K562 (cell line): ENCODE data around the gene SVEP1. TPM values are rescaled to one million over a fixed set of nuclear protein-coding genes. Genes with fewer than 3 reads are reported as not detected.
A peak's percentile ranks its signal among the peaks of the same experiment; 100 is the strongest.

ENCODE experiments used
- BRD9 ChIP-seq: fragments of 450-650 bp; IDR thresholded peaks from 2 replicates; pipeline ENCODE4 v1.6.1; 2018; ENCODE audit warnings: low read depth; ENCODE audit not compliant: partially characterized antibody
- CBFA2T3 ChIP-seq: fragments of 450-650 bp; IDR thresholded peaks from 2 replicates; pipeline ENCODE4 v1.6.1; 2017
- CBX3 ChIP-seq, 2 experiments: IDR thresholded peaks; 1 replicate in 1 of 2; 2 replicates in 1 of 2; pipeline ENCODE4 v1.6.1; 2012; ENCODE audit warnings: inconsistent platforms in 2 of 2, low read length in 2 of 2, borderline replicate concordance in 1 of 2, control low read depth in 1 of 2
- CEBPG ChIP-seq, 3 experiments: fragments of 200-800 bp in 1 of 3; sonication (Bioruptor generic) in 1 of 3; sonication (generic) in 1 of 3; formaldehyde crosslinking in 1 of 3; IDR thresholded peaks in 2 of 3; conservative IDR thresholded peaks in 1 of 3; 2 replicates each; pipeline versions ENCODE4 v1.6.1 to v1.8.0; 2016 to 2022; ENCODE audit warnings: missing compliant biosample characterization in 2 of 3, missing genetic modification characterization in 2 of 3, mild to moderate bottlenecking in 1 of 3, missing genetic modification reagents in 1 of 3
- CREBBP ChIP-seq: IDR thresholded peaks from one replicate; pipeline ENCODE4 v1.6.1; 2012; ENCODE audit warnings: low read depth, mild to moderate bottlenecking, control low read depth, inconsistent platforms, low read length
- CSDE1 ChIP-seq, 2 experiments: fragments of 450-650 bp; IDR thresholded peaks; 2 replicates each; pipeline ENCODE4 v1.6.1; 2016; ENCODE audit warnings: mild to moderate bottlenecking in 1 of 2
- E2F1 ChIP-seq: sonication (generic); formaldehyde crosslinking; IDR thresholded peaks from 2 replicates; pipeline ENCODE4 v1.8.1; 2023; ENCODE audit warnings: mild to moderate bottlenecking, missing genetic modification reagents, moderate library complexity
- ELK1 ChIP-seq: sonication (generic); formaldehyde crosslinking; IDR thresholded peaks from 2 replicates; pipeline ENCODE4 v1.8.1; 2022; ENCODE audit warnings: missing genetic modification reagents
- ERF ChIP-seq: fragments of 450-650 bp; formaldehyde crosslinking; IDR thresholded peaks from 2 replicates; pipeline ENCODE4 v1.4.0; 2020; ENCODE audit warnings: mild to moderate bottlenecking, mixed read lengths
- HOXB6 ChIP-seq: fragments of 250-450 bp; sonication (Bioruptor Pico); IDR thresholded peaks from 2 replicates; pipeline ENCODE4 v1.5.1; 2022; ENCODE audit warnings: mild to moderate bottlenecking, borderline replicate concordance
- KDM1A ChIP-seq, 2 experiments: fragments of 450-650 bp; IDR thresholded peaks; 2 replicates each; pipeline ENCODE4 v1.6.1; 2016; ENCODE audit warnings: mild to moderate bottlenecking in 2 of 2
- NCOA6 ChIP-seq: fragments of 450-650 bp; IDR thresholded peaks from 2 replicates; pipeline ENCODE4 v1.6.1; 2017; ENCODE audit warnings: mild to moderate bottlenecking
- PTTG1 ChIP-seq: fragments of 450-650 bp; IDR thresholded peaks from 2 replicates; pipeline ENCODE4 v1.6.1; 2016; ENCODE audit warnings: low read depth, mild to moderate bottlenecking, missing genetic modification characterization, missing compliant biosample characterization
- RBM34 ChIP-seq: fragments of 200-400 bp; formaldehyde crosslinking; IDR thresholded peaks from 2 replicates; pipeline ENCODE4 v1.6.1; 2018; ENCODE audit warnings: low read length, borderline replicate concordance; ENCODE audit not compliant: insufficient read depth
- TCF15 ChIP-seq: fragments of 250-450 bp; sonication (Bioruptor Pico); IDR thresholded peaks from 2 replicates; pipeline ENCODE4 v1.8.0; 2022; ENCODE audit warnings: moderate library complexity, mild to moderate bottlenecking, inconsistent platforms
- YY1 ChIP-seq, 3 experiments: IDR thresholded peaks; 2 replicates each; pipeline ENCODE4 v1.6.1; 2011; ENCODE audit warnings: low read length in 2 of 3, mild to moderate bottlenecking in 2 of 3, moderate library complexity in 2 of 3, borderline replicate concordance in 1 of 3, control low read depth in 1 of 3, low read depth in 1 of 3; ENCODE audit not compliant: insufficient read depth in 3 of 3, insufficient replicate concordance in 2 of 3, control insufficient read depth in 1 of 3, insufficient read length in 1 of 3; ENCODE audit errors: extremely low read depth in 1 of 3
- ZNF175 ChIP-seq: fragments of 200-800 bp; sonication (Bioruptor generic); IDR thresholded peaks from 2 replicates; pipeline ENCODE4 v1.6.1; 2016; ENCODE audit warnings: low read depth, mild to moderate bottlenecking, missing genetic modification characterization, missing compliant biosample characterization
- polyA plus RNA-seq, 8 experiments: library from polyadenylated mRNA; depleted of rRNA in 4 of 8; stranded (reverse) in 5 of 8; unstranded in 3 of 8; fragments of >200 nt; fragmentation: Nextera tagmentation in 2 of 8; fragmentation: Illumina TruSeq in 1 of 8; extraction: Ambion mirVana in 2 of 8; extraction: Trizol in 1 of 8; gene quantifications; 2 replicates each; pipeline versions ENCODE4 v1.2.1 to v1.2.3, GENCODE V29; 2011 to 2014; ENCODE audit warnings: inconsistent platforms in 1 of 8, missing spikeins in 1 of 8
- total RNA-seq, 7 experiments: library from RNA; depleted of rRNA in 6 of 7; stranded (reverse); fragments of >200 nt in 6 of 7; fragmentation: Illumina TruSeq in 2 of 7; extraction: Trizol in 2 of 7; gene quantifications; 2 replicates each; pipeline versions ENCODE4 v1.2.1 to v1.2.3, GENCODE V29; 2011 to 2021; ENCODE audit warnings: low replicate concordance in 1 of 7
- TF ChIP-seq, protein P1 (sequence below): fragments of 450-650 bp; conservative IDR thresholded peaks from 2 replicates; pipeline ENCODE4 v1.6.1; 2016; ENCODE audit warnings: missing genetic modification characterization, low read depth, mild to moderate bottlenecking, control low read depth, missing compliant biosample characterization
- TF ChIP-seq, protein P2 (sequence below): IDR thresholded peaks from 2 replicates; pipeline ENCODE4 v1.6.1; 2014; ENCODE audit warnings: antibody characterized with exemption
- TF ChIP-seq, protein P3 (sequence below): fragments of 450-650 bp; formaldehyde crosslinking; IDR thresholded peaks from 2 replicates; pipeline ENCODE4 v1.4.0; 2020; ENCODE audit warnings: mild to moderate bottlenecking, moderate library complexity

SVEP1 gene
- total and polyA plus RNA-seq, 9 of the 15 experiments (the other 6 are each of a cell fraction or from before 2014, with no cell fraction given), result 0.20 to 0.84 (median 0.43) TPM

- TF ChIP-seq, protein P1, sequence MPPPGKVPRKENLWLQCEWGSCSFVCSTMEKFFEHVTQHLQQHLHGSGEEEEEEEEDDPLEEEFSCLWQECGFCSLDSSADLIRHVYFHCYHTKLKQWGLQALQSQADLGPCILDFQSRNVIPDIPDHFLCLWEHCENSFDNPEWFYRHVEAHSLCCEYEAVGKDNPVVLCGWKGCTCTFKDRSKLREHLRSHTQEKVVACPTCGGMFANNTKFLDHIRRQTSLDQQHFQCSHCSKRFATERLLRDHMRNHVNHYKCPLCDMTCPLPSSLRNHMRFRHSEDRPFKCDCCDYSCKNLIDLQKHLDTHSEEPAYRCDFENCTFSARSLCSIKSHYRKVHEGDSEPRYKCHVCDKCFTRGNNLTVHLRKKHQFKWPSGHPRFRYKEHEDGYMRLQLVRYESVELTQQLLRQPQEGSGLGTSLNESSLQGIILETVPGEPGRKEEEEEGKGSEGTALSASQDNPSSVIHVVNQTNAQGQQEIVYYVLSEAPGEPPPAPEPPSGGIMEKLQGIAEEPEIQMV (tag), result no peak
- no peak for TF ChIP-seq ERF (CRISPR knock-in tag)
- TF ChIP-seq CREBBP, result no peak
- no peak for TF ChIP-seq PTTG1
- TF ChIP-seq HOXB6 (CRISPR knock-in tag), result no peak
- no peak for TF ChIP-seq YY1 (IDR thresholded peaks at IDR 0.05; ENCODE audit: borderline replicate concordance in 1 of 3, control insufficient read depth in 1 of 3, extremely low read depth in 1 of 3, insufficient read depth in 3 of 3, insufficient read length in 1 of 3, insufficient replicate concordance in 2 of 3, low read depth in 1 of 3, low read length in 2 of 3)
- TF ChIP-seq CSDE1 (IDR thresholded peaks at IDR 0.05), result no peak
- TF ChIP-seq, protein P2, sequence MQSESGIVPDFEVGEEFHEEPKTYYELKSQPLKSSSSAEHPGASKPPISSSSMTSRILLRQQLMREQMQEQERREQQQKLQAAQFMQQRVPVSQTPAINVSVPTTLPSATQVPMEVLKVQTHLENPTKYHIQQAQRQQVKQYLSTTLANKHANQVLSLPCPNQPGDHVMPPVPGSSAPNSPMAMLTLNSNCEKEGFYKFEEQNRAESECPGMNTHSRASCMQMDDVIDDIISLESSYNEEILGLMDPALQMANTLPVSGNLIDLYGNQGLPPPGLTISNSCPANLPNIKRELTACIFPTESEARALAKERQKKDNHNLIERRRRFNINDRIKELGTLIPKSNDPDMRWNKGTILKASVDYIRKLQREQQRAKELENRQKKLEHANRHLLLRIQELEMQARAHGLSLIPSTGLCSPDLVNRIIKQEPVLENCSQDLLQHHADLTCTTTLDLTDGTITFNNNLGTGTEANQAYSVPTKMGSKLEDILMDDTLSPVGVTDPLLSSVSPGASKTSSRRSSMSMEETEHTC, result no peak
- TF ChIP-seq KDM1A (IDR thresholded peaks at IDR 0.05), result peak; percentile 70 to 78
- no peak for TF ChIP-seq ZNF175 (CRISPR knock-in tag)
- TF ChIP-seq ELK1 (CRISPR knock-in tag), result no peak
- no peak for TF ChIP-seq RBM34
- TF ChIP-seq, protein P3, sequence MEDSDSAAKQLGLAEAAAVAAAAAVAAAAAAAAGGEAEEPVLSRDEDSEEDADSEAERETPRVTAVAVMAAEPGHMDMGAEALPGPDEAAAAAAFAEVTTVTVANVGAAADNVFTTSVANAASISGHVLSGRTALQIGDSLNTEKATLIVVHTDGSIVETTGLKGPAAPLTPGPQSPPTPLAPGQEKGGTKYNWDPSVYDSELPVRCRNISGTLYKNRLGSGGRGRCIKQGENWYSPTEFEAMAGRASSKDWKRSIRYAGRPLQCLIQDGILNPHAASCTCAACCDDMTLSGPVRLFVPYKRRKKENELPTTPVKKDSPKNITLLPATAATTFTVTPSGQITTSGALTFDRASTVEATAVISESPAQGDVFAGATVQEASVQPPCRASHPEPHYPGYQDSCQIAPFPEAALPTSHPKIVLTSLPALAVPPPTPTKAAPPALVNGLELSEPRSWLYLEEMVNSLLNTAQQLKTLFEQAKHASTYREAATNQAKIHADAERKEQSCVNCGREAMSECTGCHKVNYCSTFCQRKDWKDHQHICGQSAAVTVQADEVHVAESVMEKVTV, result no peak
- TF ChIP-seq E2F1 (CRISPR knock-in tag), result no peak
- no peak for TF ChIP-seq BRD9
- no peak for TF ChIP-seq CEBPG (CRISPR knock-in tag; IDR thresholded peaks at IDR 0.05)
- 0 out of 4 replicates have a peak, but pooled peaks of 1 of the 2 experiments have one; percentile 18 for TF ChIP-seq CEBPG (tag; conservative IDR thresholded peaks at IDR 0.05 in 1 of 2, IDR thresholded peaks at IDR 0.05 in 1 of 2)
- no peak for TF ChIP-seq CBX3 (IDR thresholded peaks at IDR 0.05; ENCODE audit: borderline replicate concordance in 1 of 2, low read length in 2 of 2)
- TF ChIP-seq NCOA6, result no peak
- no peak for TF ChIP-seq TCF15 (CRISPR knock-in tag)
- peak; percentile 85 for TF ChIP-seq CBFA2T3
Observed at GRCh38 chr9:110370315-110370714, 209.2 kb downstream of the SVEP1 start (continued).
